K562 (cell line): ENCODE measurements around the gene WWOX. TPM values are rescaled to one million over a fixed set of nuclear protein-coding genes. Genes with fewer than 3 reads are reported as not detected.

Experiments used
- ATAC-seq: fragments of 200-7000 bp; cut with Tn5 transposase; 3 replicates; pipeline ENCODE4 v1.9.1; 2020; ENCODE audit warnings: moderate library complexity
- BruUV-seq: library from RNA; stranded (reverse); fragments of 400-500 nt; replicated peaks from 2 replicates; lab custom pipeline; 2021; lab: Mats Ljungman, UMichigan
- CTCF ChIA-PET: fragments of 300-600 bp; formaldehyde crosslinking; extraction: SDS; loops from one replicate; lab custom pipeline; 2021; ENCODE audit warnings: low intra/inter-chr PET ratio; lab: Yijun Ruan, JAX
- POLR2A ChIA-PET: fragments of 300-600, 350-650 bp; sonication (Branson Sonifier 250); formaldehyde crosslinking; extraction: SDS; loops from one replicate; lab custom pipeline; 2021; ENCODE audit warnings: antibody characterized with exemption, inconsistent platforms; lab: Yijun Ruan, JAX
- DNase-seq, 4 experiments: peaks; one replicate each; pipeline versions ENCODE4 v3.0.0 to v3.0.0-alpha.2; 2011 to 2018; ENCODE audit warnings: low spot score in 3 of 4, mixed read lengths in 3 of 4; ENCODE audit errors: extremely low read depth in 1 of 4
- FAIRE-seq: peaks from 2 replicates; lab custom pipeline; 2011; peaks lifted over from hg19 to GRCh38; lab: Jason Lieb, UNC
- H2AFZ ChIP-seq: 2 replicates; pipeline ENCODE4 v1.6.0; 2011; ENCODE audit warnings: low read depth, low read length, control low read depth, inconsistent platforms
- H3K27ac ChIP-seq: fragments of 200-600 bp; 3 replicates; pipeline ENCODE4 v1.8.0; 2011; ENCODE audit warnings: low read depth, mild to moderate bottlenecking, control low read depth, inconsistent platforms, low read length, moderate library complexity, mixed read lengths; ENCODE audit errors: extremely low read depth
- H3K27me3 ChIP-seq, 2 experiments: fragments of 300-600 bp in 1 of 2; 2 replicates in 1 of 2; 3 replicates in 1 of 2; pipeline versions ENCODE4 v1.6.0 to v1.8.0; 2011; ENCODE audit warnings: inconsistent platforms in 2 of 2, low read length in 2 of 2, mild to moderate bottlenecking in 1 of 2, mixed read lengths in 1 of 2, moderate library complexity in 1 of 2; ENCODE audit not compliant: control insufficient read depth in 2 of 2, insufficient read depth in 2 of 2
- H3K36me3 ChIP-seq: fragments of 300-600 bp; 3 replicates; pipeline ENCODE4 v1.8.0; 2011; ENCODE audit warnings: mild to moderate bottlenecking, low read length, inconsistent platforms; ENCODE audit not compliant: control insufficient read depth, insufficient read depth
- H3K4me1 ChIP-seq, 2 experiments: fragments of 200-600 bp in 1 of 2; replicated peaks in 1 of 2; 2 replicates in 1 of 2; 3 replicates in 1 of 2; pipeline versions ENCODE4 v1.5.1 to v1.8.0; 2011; ENCODE audit warnings: inconsistent platforms in 2 of 2, low read length in 2 of 2, mild to moderate bottlenecking in 1 of 2, mixed read lengths in 1 of 2, moderate library complexity in 1 of 2; ENCODE audit not compliant: control insufficient read depth in 2 of 2, insufficient read depth in 2 of 2
- H3K4me2 ChIP-seq: 2 replicates; pipeline ENCODE4 v1.6.1; 2011; ENCODE audit warnings: low read length, control low read depth, inconsistent platforms, mixed read lengths; ENCODE audit not compliant: insufficient read depth
- H3K4me3 ChIP-seq: fragments of 200-600 bp; sonication (generic), shearing (Covaris generic); 2 replicates; pipeline ENCODE4 v1.5.1; 2016; ENCODE audit warnings: control low read depth, inconsistent platforms
- H3K79me2 ChIP-seq: fragments of 200-600 bp; 3 replicates; pipeline ENCODE4 v1.8.0; 2011; ENCODE audit warnings: low read length, inconsistent platforms; ENCODE audit not compliant: control insufficient read depth, insufficient read depth
- H3K9ac ChIP-seq, 2 experiments: 2 replicates each; pipeline versions ENCODE4 v1.6.0 to v1.6.1; 2011; ENCODE audit warnings: low read depth in 2 of 2, low read length in 2 of 2, control low read depth in 1 of 2, inconsistent platforms in 1 of 2, mild to moderate bottlenecking in 1 of 2, mixed read lengths in 1 of 2; ENCODE audit not compliant: insufficient read depth in 1 of 2
- H3K9me1 ChIP-seq: one replicate; pipeline ENCODE4 v1.6.0; 2011; ENCODE audit warnings: inconsistent platforms, mild to moderate bottlenecking, low read length, moderate library complexity; ENCODE audit not compliant: control insufficient read depth, insufficient read depth
- H3K9me3 ChIP-seq: replicated peaks from 2 replicates; pipeline ENCODE4 v1.5.1; 2011; ENCODE audit warnings: low read depth, low read length, inconsistent platforms; ENCODE audit not compliant: control insufficient read depth, insufficient read depth
- H4K20me1 ChIP-seq: replicated peaks from 2 replicates; pipeline ENCODE4 v1.6.1; 2011; ENCODE audit warnings: low read length, inconsistent platforms, mixed read lengths; ENCODE audit not compliant: control insufficient read depth, insufficient read depth
- ZNF174 ChIP-seq: fragments of 250-450 bp; sonication (Bioruptor Pico); IDR thresholded peaks from 2 replicates; pipeline ENCODE4 v1.4.0; 2020; ENCODE audit warnings: mild to moderate bottlenecking
- ZZZ3 ChIP-seq: fragments of 450-650 bp; IDR thresholded peaks from 2 replicates; pipeline ENCODE4 v1.6.1; 2016; ENCODE audit warnings: antibody characterized with exemption, mild to moderate bottlenecking, moderate library complexity
- WGBS: fragments of 100-300 bp; shearing (Covaris generic); methylation state at CpG from one replicate; pipeline ENCODE4 v1.1.6; 2016; ENCODE audit warnings: low coverage, mixed read lengths; ENCODE audit not compliant: insufficient coverage; ENCODE audit errors: missing lambda C conversion rate; 5-methylcytosine and 5-hydroxymethylcytosine counted together
- in situ Hi-C: fragments of 300-500 bp; cut with MboI; formaldehyde crosslinking; loops from 4 replicates; pipeline ENCODE4 v1.15.0; 2018; ENCODE audit warnings: inconsistent platforms, mixed read lengths
- intact Hi-C: fragments of 100-400 bp; cut with micrococcal nuclease; formaldehyde crosslinking; loops from 2 replicates; pipeline ENCODE4 v1.14.2; 2022
- polyA plus RNA-seq, 8 experiments: library from polyadenylated mRNA; depleted of rRNA in 4 of 8; stranded (reverse) in 5 of 8; unstranded in 3 of 8; fragments of >200 nt; fragmentation: Nextera tagmentation in 2 of 8; fragmentation: Illumina TruSeq in 1 of 8; extraction: Ambion mirVana in 2 of 8; extraction: Trizol in 1 of 8; gene quantifications; 2 replicates each; pipeline versions ENCODE4 v1.2.1 to v1.2.3, GENCODE V29; 2011 to 2014; ENCODE audit warnings: inconsistent platforms in 1 of 8, missing spikeins in 1 of 8
- total RNA-seq, 7 experiments: library from RNA; depleted of rRNA in 6 of 7; stranded (reverse); fragments of >200 nt in 6 of 7; fragmentation: Illumina TruSeq in 2 of 7; extraction: Trizol in 2 of 7; gene quantifications; 2 replicates each; pipeline versions ENCODE4 v1.2.1 to v1.2.3, GENCODE V29; 2011 to 2021; ENCODE audit warnings: low replicate concordance in 1 of 7
- TF ChIP-seq, protein P1 (sequence below): fragments of 250-450 bp; sonication (Bioruptor Pico); IDR thresholded peaks from 2 replicates; pipeline ENCODE4 v1.9.0; 2021; ENCODE audit warnings: mild to moderate bottlenecking
- TF ChIP-seq, protein P2 (sequence below): IDR thresholded peaks from 3 replicates; pipeline ENCODE4 v1.6.1; 2011; ENCODE audit warnings: borderline replicate concordance, mild to moderate bottlenecking, moderate library complexity; ENCODE audit not compliant: insufficient read length; ENCODE audit errors: extremely low read depth

Gene WWOX
- total and polyA plus RNA-seq, 9 of the 15 experiments (the other 6 are each of a cell fraction or from before 2014, with no cell fraction given): 1.6 to 22.7 (median 8.1) TPM

DNA sequence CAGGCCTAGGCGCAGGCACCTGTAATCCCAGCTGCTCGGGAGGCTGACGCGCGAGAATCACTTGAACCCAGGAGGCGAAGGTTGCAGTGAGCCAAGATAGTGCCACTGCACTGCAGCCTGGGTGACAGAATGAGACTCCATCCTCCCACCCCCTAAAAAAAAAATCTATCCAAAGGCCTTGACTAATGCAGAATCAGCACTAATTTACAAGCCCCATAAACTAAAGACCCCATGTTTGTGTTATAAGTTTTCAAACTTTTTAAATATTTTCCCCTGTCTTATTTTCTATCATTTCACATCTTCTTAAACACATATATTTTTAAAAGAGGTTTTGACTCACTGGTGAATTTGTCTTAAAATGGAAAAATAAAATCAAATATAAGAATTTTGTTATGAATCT is 713.1 kb downstream of the WWOX start (continued):
- TF ChIP-seq, protein P1, sequence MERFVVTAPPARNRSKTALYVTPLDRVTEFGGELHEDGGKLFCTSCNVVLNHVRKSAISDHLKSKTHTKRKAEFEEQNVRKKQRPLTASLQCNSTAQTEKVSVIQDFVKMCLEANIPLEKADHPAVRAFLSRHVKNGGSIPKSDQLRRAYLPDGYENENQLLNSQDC: no peak

DNA sequence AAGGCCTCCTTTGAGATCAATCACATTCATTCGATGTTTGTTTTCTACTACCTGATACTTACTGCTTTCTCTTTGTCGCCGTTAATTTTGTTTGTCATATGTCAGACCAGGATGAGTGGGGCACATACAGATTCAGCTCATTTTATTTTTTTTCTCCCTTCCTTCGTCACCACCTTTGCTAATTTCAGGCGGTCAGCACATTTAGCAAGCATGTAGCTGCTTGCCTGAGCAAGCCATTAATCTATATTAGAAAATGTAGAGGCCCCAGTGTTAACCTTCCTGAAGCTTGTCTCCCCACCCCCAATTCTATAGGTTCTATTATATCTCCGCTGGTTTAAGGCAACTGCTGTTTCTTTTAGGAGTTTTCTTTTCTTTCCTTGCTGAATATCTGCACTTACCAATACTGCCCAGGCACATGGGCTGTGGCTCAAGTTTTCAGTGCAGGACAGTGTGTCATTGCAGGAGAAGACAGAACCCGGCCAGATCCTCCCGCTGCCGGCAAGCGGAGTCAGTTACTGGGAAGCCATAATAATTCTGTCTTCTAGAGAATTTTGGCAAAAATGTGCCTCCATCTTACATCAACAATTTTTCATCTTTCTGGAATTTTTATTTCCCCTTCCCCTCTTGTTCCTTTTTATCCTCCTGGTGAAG is 714.3 kb downstream of the WWOX start:
- Histone ChIP-seq H3K9ac (no peak overlapping the region), H3K27me3 (peaks cover 2 to 9% of the 10 kb centered on the region in 2 experiments; a peak in 2 of 5 replicates), H3K9me3 (no peaks in the 10 kb centered on the region), H3K4me1 (no peaks in the 10 kb centered on the region), H3K4me3 (no peak overlapping the region), H2AFZ (no peak overlapping the region), H3K4me2 (no peak overlapping the region), H3K36me3 (no peaks in the 10 kb centered on the region), H4K20me1 (no peaks in the 10 kb centered on the region), H3K9me1 (no peaks in the 10 kb centered on the region), H3K27ac (no peak overlapping the region), H3K79me2 (no peaks in the 10 kb centered on the region)
- CTCF ChIA-PET: no interaction called here
- in situ Hi-C loops: no loop called here
- ATAC-seq: no peak
- intact Hi-C loops: no loop called here
- WGBS: 3% methylated on average over 10 of the region's 10 CpGs
- BruUV-seq: no TSS peak
- DNase-seq: no peak
- TF ChIP-seq ZNF174: no peak
- FAIRE-seq: no peak
- POLR2A ChIA-PET: no interaction called here

DNA sequence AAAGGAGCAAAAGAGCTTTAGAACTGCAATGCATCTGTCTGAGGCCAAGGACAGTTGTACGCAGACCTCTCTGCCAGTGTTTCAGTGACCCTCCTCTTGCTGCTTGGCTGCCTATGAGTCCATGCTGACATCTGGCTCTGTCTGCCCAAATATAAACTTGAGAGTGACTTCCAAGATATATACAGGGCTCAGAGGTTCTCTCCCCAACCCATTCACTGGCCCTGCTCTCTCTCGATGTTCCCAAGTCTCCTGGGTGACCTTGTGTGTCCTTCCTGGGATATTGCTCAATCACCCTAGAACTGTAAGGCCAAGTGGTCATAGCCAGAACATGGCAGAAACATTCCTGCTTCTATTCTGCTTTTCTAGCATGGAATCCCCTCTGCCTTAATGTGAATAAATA is 716.3 kb downstream of the WWOX start:
- H3K9me1 ChIP-seq: no peaks in the 10 kb centered on the region
- H3K27ac ChIP-seq: no peak overlapping the region
- in situ Hi-C loops (no loop called here), intact Hi-C loops (no loop called here)
- no peak for DNase-seq
- FAIRE-seq: no peak
- ChIA-PET CTCF (no interaction called here), POLR2A (interaction anchor here (0.8 kb wide), 1 partner anchor 259 kb away, joined by 3 read pairs; no protein-coding TSS in a partner anchor)
- H4K20me1 ChIP-seq: no peaks in the 10 kb centered on the region
- peaks cover 0 to 9% of the 10 kb centered on the region in 2 experiments; a peak in 2 of 5 replicates for H3K27me3 ChIP-seq
- no peak overlapping the region for H2AFZ ChIP-seq
- H3K79me2 ChIP-seq: no peaks in the 10 kb centered on the region
- no peak for TF ChIP-seq ZZZ3
- TF ChIP-seq, protein P2, sequence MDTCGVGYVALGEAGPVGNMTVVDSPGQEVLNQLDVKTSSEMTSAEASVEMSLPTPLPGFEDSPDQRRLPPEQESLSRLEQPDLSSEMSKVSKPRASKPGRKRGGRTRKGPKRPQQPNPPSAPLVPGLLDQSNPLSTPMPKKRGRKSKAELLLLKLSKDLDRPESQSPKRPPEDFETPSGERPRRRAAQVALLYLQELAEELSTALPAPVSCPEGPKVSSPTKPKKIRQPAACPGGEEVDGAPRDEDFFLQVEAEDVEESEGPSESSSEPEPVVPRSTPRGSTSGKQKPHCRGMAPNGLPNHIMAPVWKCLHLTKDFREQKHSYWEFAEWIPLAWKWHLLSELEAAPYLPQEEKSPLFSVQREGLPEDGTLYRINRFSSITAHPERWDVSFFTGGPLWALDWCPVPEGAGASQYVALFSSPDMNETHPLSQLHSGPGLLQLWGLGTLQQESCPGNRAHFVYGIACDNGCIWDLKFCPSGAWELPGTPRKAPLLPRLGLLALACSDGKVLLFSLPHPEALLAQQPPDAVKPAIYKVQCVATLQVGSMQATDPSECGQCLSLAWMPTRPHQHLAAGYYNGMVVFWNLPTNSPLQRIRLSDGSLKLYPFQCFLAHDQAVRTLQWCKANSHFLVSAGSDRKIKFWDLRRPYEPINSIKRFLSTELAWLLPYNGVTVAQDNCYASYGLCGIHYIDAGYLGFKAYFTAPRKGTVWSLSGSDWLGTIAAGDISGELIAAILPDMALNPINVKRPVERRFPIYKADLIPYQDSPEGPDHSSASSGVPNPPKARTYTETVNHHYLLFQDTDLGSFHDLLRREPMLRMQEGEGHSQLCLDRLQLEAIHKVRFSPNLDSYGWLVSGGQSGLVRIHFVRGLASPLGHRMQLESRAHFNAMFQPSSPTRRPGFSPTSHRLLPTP: no peak
- BruUV-seq: no TSS peak
- no peaks in the 10 kb centered on the region for H3K36me3 ChIP-seq
- ATAC-seq: no peak
- WGBS: 0% methylated on average over 2 of the region's 2 CpGs
- no peaks in the 10 kb centered on the region for H3K4me1 ChIP-seq
- no peaks in the 10 kb centered on the region for H3K9me3 ChIP-seq
- no peak overlapping the region for H3K4me3 ChIP-seq
- H3K4me2 ChIP-seq: no peak overlapping the region
- no peak overlapping the region for H3K9ac ChIP-seq
